ENCODE measurements around the gene SNX11. TPM values are rescaled to one million over a fixed set of nuclear protein-coding genes. Genes with fewer than 3 reads are reported as not detected.

SNX11 gene
- total and polyA plus RNA-seq, 2 donors (not counting 3 experiments of a cell fraction or from before 2014, with no cell fraction given) = 23.4 to 26.2 TPM

GRCh38 chr17:48162946-48163506 lies 55.5 kb downstream of the SNX11 start:
- Histone ChIP-seq H3K79me2 (ENCODE audit: control insufficient read depth, insufficient read depth, low read length) (no peaks in the 10 kb centered on the region), H3K4me1 (ENCODE audit: control insufficient read depth, extremely low read depth, insufficient read depth, low read length) (no peaks in the 10 kb centered on the region), H3K36me3 (ENCODE audit: control insufficient read depth in 2 of 2, extremely low read depth in 1 of 2, insufficient read depth in 2 of 2, low read length in 2 of 2) (no peaks in the 10 kb centered on the region), H3K4me2 (ENCODE audit: insufficient read depth, low read length) (no peak overlapping the region), H3K9ac (replicated peaks; ENCODE audit: extremely low read depth, insufficient read depth, low read length) (no peak overlapping the region), H4K20me1 (replicated peaks; ENCODE audit: control insufficient read depth, extremely low read depth, insufficient read depth, low read length) (no peaks in the 10 kb centered on the region), H2AFZ (ENCODE audit: low read depth, low read length) (no peak overlapping the region), H3K9me1 (replicated peaks; ENCODE audit: control insufficient read depth, extremely low read depth, insufficient read depth, low read length) (no peaks in the 10 kb centered on the region), H3K9me3 (replicated peaks; ENCODE audit: control insufficient read depth, insufficient read depth, low read length) (no peaks in the 10 kb centered on the region), H3K4me3 (replicated peaks in 1 of 3; ENCODE audit: insufficient read depth in 1 of 3, low read depth in 1 of 3, low read length in 3 of 3) (no peak overlapping the region), H3K27ac (ENCODE audit: insufficient read depth, low read depth, low read length) (no peak overlapping the region), H3K27me3 (ENCODE audit: control insufficient read depth in 2 of 2, insufficient read depth in 2 of 2, low read length in 2 of 2) (peaks cover 2 to 11% of the 10 kb centered on the region in 2 experiments)
- ChIA-PET POLR2A (no interaction called here), CTCF (interaction anchor here (0.6 to 0.7 kb wide), 2 partner anchors 12 to 189 kb away, joined by 3 to 4 read pairs; no protein-coding TSS in a partner anchor)
- TF ChIP-seq MAX (IDR thresholded peaks at IDR 0.05; ENCODE audit: insufficient read depth, insufficient read length) (no peak), GATA2 (IDR thresholded peaks at IDR 0.05; ENCODE audit: insufficient read depth, insufficient read length, low read depth, low read length) (no peak), JUN (IDR thresholded peaks at IDR 0.05; ENCODE audit: borderline replicate concordance, insufficient read depth, insufficient read length, low read depth) (no peak), MYC (IDR thresholded peaks at IDR 0.05; ENCODE audit: low read depth, low read length) (no peak), CTCF (IDR thresholded peaks at IDR 0.05; ENCODE audit: extremely low read depth in 1 of 2, insufficient read depth in 1 of 2, low read depth in 1 of 2, low read length in 2 of 2) (no peak), POLR2A (IDR thresholded peaks at IDR 0.05; ENCODE audit: low read depth, low read length) (no peak), POLR2AphosphoS5 (IDR thresholded peaks at IDR 0.05; ENCODE audit: insufficient read depth, low read depth, low read length) (no peak), EZH2 (IDR thresholded peaks at IDR 0.05; ENCODE audit: borderline replicate concordance, low read depth, low read length, severe bottlenecking) (no peak), FOS (IDR thresholded peaks at IDR 0.05; ENCODE audit: borderline replicate concordance, insufficient read depth, low read length) (no peak)
- dilution Hi-C loops (cut with MboI; ENCODE audit: extremely low pct_ligation_motif_present, low sequenced_read_pairs) (no loop called here), intact Hi-C loops (cut with micrococcal nuclease) (no loop called here)
- BruUV-seq (replicated peaks) = no TSS peak
- DNase-seq (ENCODE audit: low read depth, low spot score) (no peak), FAIRE-seq (no peak)

Data from endothelial cell of umbilical vein (primary cell).